GM23338 (cell line): ENCODE results near the gene LDLRAD3.

Experiments used
- CTCF ChIP-seq, 2 experiments: fragments of 200-600 bp in 1 of 2; sonication (generic) in 1 of 2; conservative IDR thresholded peaks; 2 replicates each; pipeline versions ENCODE4 v1.5.1 to v1.6.1; 2016 to 2017; ENCODE audit warnings: antibody characterized with exemption in 2 of 2, low read depth in 2 of 2, mild to moderate bottlenecking in 2 of 2, moderate library complexity in 1 of 2
- EZH2 ChIP-seq: fragments of 200-600 bp; sonication (generic); IDR thresholded peaks from one replicate; pipeline ENCODE4 v1.8.0; 2017; ENCODE audit warnings: antibody characterized with exemption, mild to moderate bottlenecking, low read depth; ENCODE audit not compliant: unreplicated experiment
- EZH2phosphoT487 ChIP-seq: fragments of 200-600 bp; sonication (generic); IDR thresholded peaks from one replicate; pipeline ENCODE4 v1.8.1; 2018; ENCODE audit warnings: antibody characterized with exemption; ENCODE audit not compliant: unreplicated experiment
- JUNB ChIP-seq: IDR thresholded peaks from one replicate; pipeline ENCODE4 v1.6.1; 2016; ENCODE audit warnings: antibody characterized with exemption; ENCODE audit not compliant: unreplicated experiment
- POLR2AphosphoS5 ChIP-seq: IDR thresholded peaks from 2 replicates; pipeline ENCODE4 v1.6.1; 2016; ENCODE audit warnings: antibody characterized with exemption, low read depth
- REST ChIP-seq: IDR thresholded peaks from one replicate; pipeline ENCODE4 v1.6.1; 2018; ENCODE audit warnings: antibody characterized with exemption; ENCODE audit not compliant: unreplicated experiment

DNA sequence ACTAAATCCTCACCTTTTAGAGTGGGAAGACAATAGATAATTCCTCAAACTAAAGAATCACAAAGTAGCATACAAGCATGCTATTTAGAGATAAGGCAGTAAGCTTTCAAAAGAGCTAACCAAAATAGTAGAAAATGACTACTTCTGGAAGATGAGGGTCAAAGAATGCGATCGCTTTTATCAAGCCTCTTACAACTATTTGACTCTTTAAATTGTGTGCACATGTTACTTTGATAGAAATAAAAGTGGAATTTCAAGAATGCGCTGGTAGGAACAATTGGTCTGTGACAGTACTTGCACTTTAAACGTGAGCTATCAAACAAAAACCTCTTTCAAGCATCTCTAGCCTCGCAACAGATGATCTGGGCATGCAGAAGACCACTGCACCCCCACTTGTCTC is 248.1 kb downstream of the LDLRAD3 start:
- TF ChIP-seq EZH2 (no peak), CTCF (conservative IDR thresholded peaks at IDR 0.05; ENCODE audit: low read depth in 2 of 2) (no peak), REST (no peak), EZH2phosphoT487 (no peak), JUNB (no peak), POLR2AphosphoS5 (no peak)
